HL-60 (cell line): ENCODE measurements around the gene PPP1R1C.

ENCODE experiments used
- GABPA ChIP-seq: IDR thresholded peaks from 2 replicates; pipeline ENCODE4 v1.6.1; 2012; ENCODE audit warnings: low read depth
- POLR2AphosphoS5 ChIP-seq: IDR thresholded peaks from 2 replicates; pipeline ENCODE4 v1.6.1; 2012; ENCODE audit warnings: low read depth
- SPI1 ChIP-seq: IDR thresholded peaks from 2 replicates; pipeline ENCODE4 v1.6.1; 2012; ENCODE audit warnings: low read depth, mild to moderate bottlenecking, borderline replicate concordance
- TF ChIP-seq, protein P1 (sequence below): IDR thresholded peaks from one replicate; pipeline ENCODE4 v1.5.1; 2011; ENCODE audit warnings: low read length, control low read depth, inconsistent platforms; ENCODE audit not compliant: insufficient read depth
- TF ChIP-seq, protein P2 (sequence below): IDR thresholded peaks from 2 replicates; pipeline ENCODE4 v1.6.1; 2012; ENCODE audit warnings: low read depth; ENCODE audit not compliant: insufficient replicate concordance

DNA sequence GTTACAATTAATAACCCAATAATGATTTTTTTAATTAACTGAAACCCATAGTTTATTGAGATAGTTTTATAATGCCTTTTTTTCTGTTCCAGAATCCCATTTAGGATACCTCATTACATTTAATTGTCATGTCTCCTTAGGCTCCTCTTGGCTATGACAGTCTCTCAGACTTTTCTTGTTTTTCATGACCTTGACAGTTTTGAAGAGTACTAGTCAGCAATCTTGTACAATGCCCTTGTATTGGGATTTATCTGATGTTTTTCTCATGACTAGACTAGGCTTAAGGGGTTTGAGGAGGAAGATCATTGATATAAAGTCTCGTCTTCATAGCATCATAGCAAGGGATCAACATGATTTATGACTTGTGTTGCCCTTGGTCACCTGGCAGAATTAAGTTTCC, 72.4 kb downstream of the PPP1R1C start:
- TF ChIP-seq, protein P1, sequence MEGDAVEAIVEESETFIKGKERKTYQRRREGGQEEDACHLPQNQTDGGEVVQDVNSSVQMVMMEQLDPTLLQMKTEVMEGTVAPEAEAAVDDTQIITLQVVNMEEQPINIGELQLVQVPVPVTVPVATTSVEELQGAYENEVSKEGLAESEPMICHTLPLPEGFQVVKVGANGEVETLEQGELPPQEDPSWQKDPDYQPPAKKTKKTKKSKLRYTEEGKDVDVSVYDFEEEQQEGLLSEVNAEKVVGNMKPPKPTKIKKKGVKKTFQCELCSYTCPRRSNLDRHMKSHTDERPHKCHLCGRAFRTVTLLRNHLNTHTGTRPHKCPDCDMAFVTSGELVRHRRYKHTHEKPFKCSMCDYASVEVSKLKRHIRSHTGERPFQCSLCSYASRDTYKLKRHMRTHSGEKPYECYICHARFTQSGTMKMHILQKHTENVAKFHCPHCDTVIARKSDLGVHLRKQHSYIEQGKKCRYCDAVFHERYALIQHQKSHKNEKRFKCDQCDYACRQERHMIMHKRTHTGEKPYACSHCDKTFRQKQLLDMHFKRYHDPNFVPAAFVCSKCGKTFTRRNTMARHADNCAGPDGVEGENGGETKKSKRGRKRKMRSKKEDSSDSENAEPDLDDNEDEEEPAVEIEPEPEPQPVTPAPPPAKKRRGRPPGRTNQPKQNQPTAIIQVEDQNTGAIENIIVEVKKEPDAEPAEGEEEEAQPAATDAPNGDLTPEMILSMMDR = no peak
- TF ChIP-seq POLR2AphosphoS5 (no peak), GABPA (no peak), SPI1 (no peak)
- TF ChIP-seq, protein P2, sequence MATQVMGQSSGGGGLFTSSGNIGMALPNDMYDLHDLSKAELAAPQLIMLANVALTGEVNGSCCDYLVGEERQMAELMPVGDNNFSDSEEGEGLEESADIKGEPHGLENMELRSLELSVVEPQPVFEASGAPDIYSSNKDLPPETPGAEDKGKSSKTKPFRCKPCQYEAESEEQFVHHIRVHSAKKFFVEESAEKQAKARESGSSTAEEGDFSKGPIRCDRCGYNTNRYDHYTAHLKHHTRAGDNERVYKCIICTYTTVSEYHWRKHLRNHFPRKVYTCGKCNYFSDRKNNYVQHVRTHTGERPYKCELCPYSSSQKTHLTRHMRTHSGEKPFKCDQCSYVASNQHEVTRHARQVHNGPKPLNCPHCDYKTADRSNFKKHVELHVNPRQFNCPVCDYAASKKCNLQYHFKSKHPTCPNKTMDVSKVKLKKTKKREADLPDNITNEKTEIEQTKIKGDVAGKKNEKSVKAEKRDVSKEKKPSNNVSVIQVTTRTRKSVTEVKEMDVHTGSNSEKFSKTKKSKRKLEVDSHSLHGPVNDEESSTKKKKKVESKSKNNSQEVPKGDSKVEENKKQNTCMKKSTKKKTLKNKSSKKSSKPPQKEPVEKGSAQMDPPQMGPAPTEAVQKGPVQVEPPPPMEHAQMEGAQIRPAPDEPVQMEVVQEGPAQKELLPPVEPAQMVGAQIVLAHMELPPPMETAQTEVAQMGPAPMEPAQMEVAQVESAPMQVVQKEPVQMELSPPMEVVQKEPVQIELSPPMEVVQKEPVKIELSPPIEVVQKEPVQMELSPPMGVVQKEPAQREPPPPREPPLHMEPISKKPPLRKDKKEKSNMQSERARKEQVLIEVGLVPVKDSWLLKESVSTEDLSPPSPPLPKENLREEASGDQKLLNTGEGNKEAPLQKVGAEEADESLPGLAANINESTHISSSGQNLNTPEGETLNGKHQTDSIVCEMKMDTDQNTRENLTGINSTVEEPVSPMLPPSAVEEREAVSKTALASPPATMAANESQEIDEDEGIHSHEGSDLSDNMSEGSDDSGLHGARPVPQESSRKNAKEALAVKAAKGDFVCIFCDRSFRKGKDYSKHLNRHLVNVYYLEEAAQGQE = no peak
